Ascending aorta (tissue), 2 donors: ENCODE data around the gene SNX18. TPM values are rescaled to one million over a fixed set of nuclear protein-coding genes. Genes with fewer than 3 reads are reported as not detected.

Experiments used
- DNase-seq, 2 donors: peaks; one replicate each; pipeline ENCODE4 v3.0.0-alpha.2; 2019; ENCODE audit warnings: low spot score in 2 of 2
- H3K27ac ChIP-seq, 2 donors: fragments of 200-600 bp; sonication (generic); one replicate each; pipeline ENCODE4 v1.5.1; 2016 to 2017; ENCODE audit warnings: mild to moderate bottlenecking in 1 of 2
- H3K27me3 ChIP-seq: fragments of 200-600 bp; sonication (generic); one replicate; pipeline ENCODE4 v1.5.1; 2017
- H3K36me3 ChIP-seq, 2 donors: fragments of 200-600 bp; sonication (generic); one replicate each; pipeline ENCODE4 v1.5.1; 2016
- H3K4me1 ChIP-seq, 2 donors: fragments of 200-600 bp; sonication (generic); one replicate each; pipeline ENCODE4 v1.5.1; 2016 to 2017; ENCODE audit warnings: mild to moderate bottlenecking in 1 of 2
- H3K4me3 ChIP-seq, 2 donors: fragments of 200-600 bp; sonication (generic); one replicate each; pipeline ENCODE4 v1.5.1; 2016 to 2017; ENCODE audit warnings: mild to moderate bottlenecking in 1 of 2
- H3K9me3 ChIP-seq, 2 donors: fragments of 200-600 bp; sonication (generic); one replicate each; pipeline ENCODE4 v1.5.1; 2016
- CTCF ChIP-seq, 3 experiments: fragments of 200-600 bp in 2 of 3; fragments of 450-650 bp in 1 of 3; sonication (generic) in 2 of 3; IDR thresholded peaks; one replicate each; pipeline ENCODE4 v1.5.1; 2016 to 2019; ENCODE audit warnings: antibody characterized with exemption in 3 of 3, mild to moderate bottlenecking in 1 of 3, moderate library complexity in 1 of 3
- intact Hi-C: fragments of 100-400 bp; cut with DNase I; formaldehyde crosslinking; loops from one replicate; pipeline ENCODE4 v1.15.1; 2023
- total RNA-seq: library from RNA; depleted of rRNA; stranded (reverse); fragments of >200 nt; gene quantifications from one replicate; pipeline ENCODE4 v1.1.0, GENCODE V29; 2016

Gene SNX18
- total RNA-seq, 1 donor from 2014 or later: 200 TPM

- Histone ChIP-seq H3K4me1 (peaks cover 2 to 13% of the 10 kb centered on the region in 2 donors), H3K27me3 (no peaks in the 10 kb centered on the region), H3K27ac (peak overlapping the region; percentile 95 to 97), H3K4me3 (peak overlapping the region; percentile 93 to 96), H3K36me3 (peaks cover 0 to 26% of the 10 kb centered on the region in 2 donors), H3K9me3 (no peaks in the 10 kb centered on the region)
- intact Hi-C loops: loop anchor here (2.0 to 10.0 kb wide), 3 partner anchors 127 to 635 kb away; no protein-coding TSS in a partner anchor
- no peak for DNase-seq
- TF ChIP-seq CTCF (IDR thresholded peaks at IDR 0.05): no peak
Measured at GRCh38 chr5:54519509-54519876, 1.9 kb downstream of the SNX18 start.

GRCh38 chr5:54520438-54520846, 2.9 kb downstream of the SNX18 start:
- peaks cover 0 to 26% of the 10 kb centered on the region in 2 donors for H3K36me3 ChIP-seq

GRCh38 chr5:54520940-54521339, 3.4 kb downstream of the SNX18 start:
- Histone ChIP-seq H3K27me3 (no peaks in the 10 kb centered on the region), H3K4me1 (peaks cover 2 to 23% of the 10 kb centered on the region in 2 donors), H3K4me3 (peak overlapping the region; percentile 93 to 96), H3K36me3 (peaks cover 0 to 28% of the 10 kb centered on the region in 2 donors), H3K9me3 (no peaks in the 10 kb centered on the region), H3K27ac (peak overlapping the region; percentile 95 to 97)
- TF ChIP-seq CTCF (IDR thresholded peaks at IDR 0.05): no peak
- no peak for DNase-seq
- intact Hi-C loops: loop anchor here (5.0 kb wide), 2 partner anchors 61 to 111 kb away; no protein-coding TSS in a partner anchor

More at GRCh38 chr5:54520438-54520846, 2.9 kb downstream of the SNX18 start:
- no peak for TF ChIP-seq CTCF (IDR thresholded peaks at IDR 0.05)
- Histone ChIP-seq H3K4me1 (peaks cover 2 to 20% of the 10 kb centered on the region in 2 donors), H3K27me3 (no peaks in the 10 kb centered on the region), H3K27ac (peak overlapping the region; percentile 95 to 97), H3K9me3 (no peaks in the 10 kb centered on the region), H3K4me3 (peak overlapping the region; percentile 93 to 96)
- DNase-seq: no peak
- intact Hi-C loops: loop anchor here (5.0 kb wide), 2 partner anchors 62 to 112 kb away; no protein-coding TSS in a partner anchor

GRCh38 chr5:54521856-54522479, 4.4 kb downstream of the SNX18 start:
- peak overlapping the region; percentile 93 to 96 for H3K4me3 ChIP-seq
- peaks cover 0 to 30% of the 10 kb centered on the region in 2 donors for H3K36me3 ChIP-seq
- no peaks in the 10 kb centered on the region for H3K9me3 ChIP-seq
- H3K27me3 ChIP-seq: no peaks in the 10 kb centered on the region
- H3K4me1 ChIP-seq: peaks cover 2 to 32% of the 10 kb centered on the region in 2 donors
- peak overlapping the region; percentile 95 to 97 for H3K27ac ChIP-seq
- intact Hi-C loops: loop anchor here (5.0 kb wide), 2 partner anchors 60 to 110 kb away; no protein-coding TSS in a partner anchor
- no peak for TF ChIP-seq CTCF (IDR thresholded peaks at IDR 0.05)
- no peak for DNase-seq

- H3K9me3 ChIP-seq: no peaks in the 10 kb centered on the region
- no peaks in the 10 kb centered on the region for H3K27me3 ChIP-seq
- peak overlapping the region; percentile 93 to 96 for H3K4me3 ChIP-seq
- no peak for TF ChIP-seq CTCF (IDR thresholded peaks at IDR 0.05)
- H3K4me1 ChIP-seq: peaks cover 2 to 44% of the 10 kb centered on the region in 2 donors
- H3K36me3 ChIP-seq: peaks cover 0 to 22% of the 10 kb centered on the region in 2 donors
- H3K27ac ChIP-seq: peak overlapping the region; percentile 95 to 97
- no peak for DNase-seq
- intact Hi-C loops: loop anchor here (5.0 kb wide), 2 partner anchors 59 to 109 kb away; no protein-coding TSS in a partner anchor
Measured at GRCh38 chr5:54523534-54523933, 6.0 kb downstream of the SNX18 start.
